GM12878 (cell line): ENCODE data around the gene WDTC1. TPM values are rescaled to one million over a fixed set of nuclear protein-coding genes. Genes with fewer than 3 reads are reported as not detected.

ENCODE experiments used
- ATAC-seq: fragments of 200-7000 bp; cut with Tn5 transposase; 3 replicates; pipeline ENCODE4 v1.9.1; 2020; ENCODE audit warnings: mild to moderate bottlenecking, moderate library complexity
- BruUV-seq: library from RNA; stranded (reverse); fragments of 400-500 nt; replicated peaks from 2 replicates; lab custom pipeline; 2021; lab: Mats Ljungman, UMichigan
- CTCF ChIA-PET: fragments of 300-600 bp; sonication (Branson Sonifier 250); formaldehyde crosslinking; extraction: SDS; loops from one replicate; lab custom pipeline; 2021; ENCODE audit warnings: inconsistent platforms; lab: Yijun Ruan, JAX
- POLR2A ChIA-PET: fragments of 350-600 bp; formaldehyde crosslinking; extraction: SDS; loops from one replicate; lab custom pipeline; 2021; ENCODE audit warnings: inconsistent platforms; lab: Charles Lee
- RAD21 ChIA-PET: fragments of 300-600 bp; sonication (Branson Sonifier 250); formaldehyde crosslinking; loops from one replicate; lab custom pipeline; 2023; ENCODE audit warnings: antibody characterized with exemption; ENCODE audit not compliant: unreplicated experiment; lab: Charles Lee
- SMC1A ChIA-PET: fragments of 300-600 bp; sonication (Branson Sonifier 250); formaldehyde crosslinking; loops from one replicate; lab custom pipeline; 2023; ENCODE audit not compliant: unreplicated experiment, uncharacterized antibody; lab: Charles Lee
- DNase-seq: peaks from one replicate; pipeline ENCODE4 v3.0.0-alpha.2; 2011; ENCODE audit warnings: low read depth, low spot score
- FAIRE-seq: peaks from 3 replicates; lab custom pipeline; 2011; peaks lifted over from hg19 to GRCh38; lab: Jason Lieb, UNC
- H2AFZ ChIP-seq: 2 replicates; pipeline ENCODE4 v1.6.0; 2011; ENCODE audit warnings: low read depth, low read length, control low read depth; ENCODE audit not compliant: control insufficient read depth
- H3K27ac ChIP-seq: 2 replicates; pipeline ENCODE4 v1.5.1; 2011; ENCODE audit warnings: control low read depth; ENCODE audit not compliant: control insufficient read depth, insufficient read depth
- H3K27me3 ChIP-seq, 2 experiments: replicated peaks in 1 of 2; 2 replicates each; pipeline versions ENCODE4 v1.6.0 to v1.6.1; 2011; ENCODE audit warnings: low read length in 1 of 2; ENCODE audit not compliant: control insufficient read depth in 2 of 2, insufficient read depth in 2 of 2
- H3K36me3 ChIP-seq, 2 experiments: 2 replicates each; pipeline ENCODE4 v1.5.1; 2011; ENCODE audit warnings: low read length in 1 of 2; ENCODE audit not compliant: control insufficient read depth in 2 of 2, insufficient read depth in 2 of 2
- H3K4me1 ChIP-seq: 2 replicates; pipeline ENCODE4 v1.6.1; 2011; ENCODE audit warnings: mild to moderate bottlenecking, low read length, moderate library complexity, mixed read lengths; ENCODE audit not compliant: control insufficient read depth, insufficient read depth
- H3K4me2 ChIP-seq: 2 replicates; pipeline ENCODE4 v1.6.0; 2011; ENCODE audit warnings: control low read depth; ENCODE audit not compliant: control insufficient read depth, insufficient read depth
- H3K4me3 ChIP-seq: fragments of 200-600 bp; sonication (generic); 2 replicates; pipeline ENCODE4 v1.5.1; 2016
- H3K79me2 ChIP-seq: 2 replicates; pipeline ENCODE4 v1.6.0; 2011; ENCODE audit warnings: low read length; ENCODE audit not compliant: control insufficient read depth, insufficient read depth
- H3K9ac ChIP-seq: 2 replicates; pipeline ENCODE4 v1.8.0; 2011; ENCODE audit warnings: low read length, control low read depth, mixed read lengths; ENCODE audit not compliant: control insufficient read depth, insufficient read depth
- H3K9me3 ChIP-seq: replicated peaks from 3 replicates; pipeline ENCODE4 v1.5.1; 2011; ENCODE audit warnings: mild to moderate bottlenecking, low read length; ENCODE audit not compliant: control insufficient read depth, insufficient read depth
- H4K20me1 ChIP-seq: 2 replicates; pipeline ENCODE4 v1.6.0; 2011; ENCODE audit not compliant: control insufficient read depth, insufficient read depth
- CHD1 ChIP-seq: IDR thresholded peaks from 2 replicates; pipeline ENCODE4 v1.6.1; 2012; ENCODE audit warnings: low read depth, low read length, improper control_type of control experiment
- E2F8 ChIP-seq: fragments of 450-650 bp; IDR thresholded peaks from 2 replicates; pipeline ENCODE4 v1.6.1; 2018; ENCODE audit warnings: mild to moderate bottlenecking, low read depth, moderate library complexity; ENCODE audit not compliant: partially characterized antibody
- EP300 ChIP-seq, 2 experiments: fragments of 150-350 bp in 1 of 2; IDR thresholded peaks; 2 replicates each; pipeline ENCODE4 v1.6.1; 2011 to 2012; ENCODE audit warnings: low read depth in 2 of 2, low read length in 2 of 2, borderline replicate concordance in 1 of 2, improper control_type of control experiment in 1 of 2, inconsistent platforms in 1 of 2; ENCODE audit not compliant: control insufficient read depth in 1 of 2
- IRF4 ChIP-seq: IDR thresholded peaks from 2 replicates; pipeline ENCODE4 v1.6.1; 2011; ENCODE audit warnings: low read depth, low read length
- POLR2AphosphoS5 ChIP-seq: IDR thresholded peaks from 2 replicates; pipeline ENCODE4 v1.6.1; 2011; ENCODE audit warnings: mild to moderate bottlenecking, low read length, inconsistent platforms
- RCOR1 ChIP-seq: conservative IDR thresholded peaks from 2 replicates; pipeline ENCODE4 v1.6.1; 2012; ENCODE audit warnings: low read depth, low read length, improper control_type of control experiment
- TCF7 ChIP-seq: IDR thresholded peaks from 2 replicates; pipeline ENCODE4 v1.6.1; 2014; ENCODE audit warnings: antibody characterized with exemption, borderline replicate concordance
- ZNF592 ChIP-seq: fragments of 450-650 bp; IDR thresholded peaks from 2 replicates; pipeline ENCODE4 v1.6.1; 2017; ENCODE audit warnings: mild to moderate bottlenecking, moderate library complexity
- ZSCAN29 ChIP-seq: fragments of 450-650 bp; IDR thresholded peaks from 2 replicates; pipeline ENCODE4 v1.6.1; 2017; ENCODE audit warnings: mild to moderate bottlenecking, moderate library complexity
- WGBS: methylation state at CpG from one replicate; pipeline ENCODE4 v1.1.6; 2016; ENCODE audit warnings: low lambda C conversion rate; ENCODE audit not compliant: insufficient replicate concordance, insufficient coverage; ENCODE audit errors: missing lambda C conversion rate; 5-methylcytosine and 5-hydroxymethylcytosine counted together
- in situ Hi-C: fragments of 300-500 bp; cut with MboI; formaldehyde crosslinking; loops from 9 replicates; pipeline ENCODE4 v1.14.3; 2018; ENCODE audit warnings: mixed read lengths
- intact Hi-C: fragments of 100-400 bp; cut with micrococcal nuclease; formaldehyde crosslinking; loops from one replicate; pipeline ENCODE4 v1.14.2; 2022; ENCODE audit not compliant: unreplicated experiment
- polyA plus RNA-seq, 11 experiments: library from polyadenylated mRNA; depleted of rRNA in 4 of 11; unstranded in 6 of 11; stranded (reverse) in 5 of 11; fragments of >200 nt; fragmentation: Nextera tagmentation in 4 of 11; fragmentation: Illumina TruSeq in 1 of 11; extraction: Ambion mirVana in 4 of 11; extraction: Trizol in 1 of 11; gene quantifications; 1 replicate in 1 of 11; 2 replicates in 10 of 11; pipeline versions ENCODE4 v1.2.1 to v1.2.3, GENCODE V29; 2011 to 2016; ENCODE audit warnings: inconsistent platforms in 2 of 11, missing spikeins in 2 of 11, low read depth in 1 of 11
- total RNA-seq, 4 experiments: library from RNA; depleted of rRNA in 3 of 4; stranded (reverse); fragments of >200 nt in 3 of 4; fragmentation: Illumina TruSeq in 1 of 4; extraction: Trizol in 1 of 4; gene quantifications; 2 replicates each; pipeline versions ENCODE4 v1.2.1 to v1.2.3, GENCODE V29; 2013 to 2021
- TF ChIP-seq, protein P1 (sequence below): fragments of 450-650 bp; IDR thresholded peaks from 2 replicates; pipeline ENCODE4 v1.6.1; 2016; ENCODE audit warnings: mild to moderate bottlenecking, moderate library complexity, borderline replicate concordance

The WDTC1 gene
- total and polyA plus RNA-seq, 10 of the 15 experiments (the other 5 are each of a cell fraction or from before 2014, with no cell fraction given) = 0.21 to 28.7 (median 7.6) TPM

DNA sequence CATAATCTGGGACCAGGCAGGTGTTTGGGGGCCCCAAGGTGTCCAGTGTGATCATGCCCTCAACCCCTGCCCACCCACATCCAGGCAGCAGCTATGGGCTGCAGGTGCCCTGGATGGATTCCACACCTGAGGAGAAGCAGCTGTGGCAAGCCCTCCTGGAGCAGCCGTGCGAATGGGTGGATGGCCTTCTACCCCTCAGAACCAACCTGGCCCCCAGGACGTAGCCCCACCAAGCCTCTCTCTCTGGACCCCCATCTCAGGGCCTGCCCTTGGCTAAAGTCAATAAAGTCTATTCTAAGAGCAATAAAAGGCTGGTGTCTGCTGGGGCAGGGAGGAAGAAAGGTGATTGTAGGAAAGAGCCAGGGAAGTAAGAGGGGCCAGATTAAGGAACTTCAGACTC is 119.2 kb downstream of the WDTC1 start (continued):
- TF ChIP-seq ZSCAN29 = no peak
- no peak for TF ChIP-seq CHD1
- no peak for TF ChIP-seq POLR2AphosphoS5
- no peak for TF ChIP-seq RCOR1
- no peak for TF ChIP-seq TCF7
- no peak for TF ChIP-seq EP300 (IDR thresholded peaks at IDR 0.05; ENCODE audit: borderline replicate concordance in 1 of 2, control insufficient read depth in 1 of 2, low read depth in 2 of 2, low read length in 2 of 2)
- TF ChIP-seq E2F8 = no peak

DNA sequence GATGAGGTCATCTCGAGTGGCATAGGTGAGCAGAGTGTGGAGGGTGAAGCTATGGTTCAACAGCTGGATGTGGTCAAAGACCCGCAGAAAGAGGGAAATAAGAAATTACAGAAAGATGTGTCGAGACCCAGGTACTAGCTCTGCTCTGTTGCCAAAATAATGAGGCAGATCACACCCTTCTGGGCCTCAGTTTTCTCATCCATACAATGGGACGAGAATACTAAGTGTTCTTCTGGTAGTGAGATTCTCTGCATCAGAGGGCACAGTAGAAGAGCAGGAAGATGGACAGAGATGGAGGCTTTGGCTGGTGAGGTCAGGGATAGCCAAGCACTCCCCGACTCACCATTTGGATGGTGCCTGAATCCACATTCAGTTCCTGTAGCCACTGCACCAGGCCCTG is 121.3 kb downstream of the WDTC1 start:
- no peaks in the 10 kb centered on the region for H3K36me3 ChIP-seq
- no peaks in the 10 kb centered on the region; a peak in 1 of 4 replicates for H3K27me3 ChIP-seq
- FAIRE-seq (no peak), DNase-seq (no peak), ATAC-seq (no peak)
- no peaks in the 10 kb centered on the region for H3K9me3 ChIP-seq
- no peak overlapping the region for H3K4me3 ChIP-seq
- RAD21 ChIA-PET = interaction anchor here (1.1 to 3.1 kb wide), 4 partner anchors 32 to 256 kb away, joined by 3 to 16 read pairs (median 6); partner anchors contain the start of gene GPR3
- no peak overlapping the region for H3K4me2 ChIP-seq
- H3K9ac ChIP-seq = no peak overlapping the region
- POLR2A ChIA-PET = no interaction called here
- intact Hi-C loops = no loop called here
- H2AFZ ChIP-seq = no peak overlapping the region
- WGBS = 58% methylated on average over 5 of the region's 5 CpGs
- SMC1A ChIA-PET = interaction anchor here (1.3 to 2.0 kb wide), 4 partner anchors 9 to 36 kb away, joined by 3 to 5 read pairs (median 4); no protein-coding TSS in a partner anchor
- CTCF ChIA-PET = interaction anchor here (0.7 to 8.7 kb wide), 7 partner anchors 11 to 57 kb away, joined by 3 to 126 read pairs (median 14); partner anchors contain the start of genes GPR3, MAP3K6 and SYTL1
- H4K20me1 ChIP-seq = no peaks in the 10 kb centered on the region
- H3K4me1 ChIP-seq = peaks cover 13% of the 10 kb centered on the region
- BruUV-seq = no TSS peak
- in situ Hi-C loops = no loop called here
- H3K79me2 ChIP-seq = no peaks in the 10 kb centered on the region
- H3K27ac ChIP-seq = no peak overlapping the region
- TF ChIP-seq ZNF592 (no peak), IRF4 (no peak)
- TF ChIP-seq, protein P1, sequence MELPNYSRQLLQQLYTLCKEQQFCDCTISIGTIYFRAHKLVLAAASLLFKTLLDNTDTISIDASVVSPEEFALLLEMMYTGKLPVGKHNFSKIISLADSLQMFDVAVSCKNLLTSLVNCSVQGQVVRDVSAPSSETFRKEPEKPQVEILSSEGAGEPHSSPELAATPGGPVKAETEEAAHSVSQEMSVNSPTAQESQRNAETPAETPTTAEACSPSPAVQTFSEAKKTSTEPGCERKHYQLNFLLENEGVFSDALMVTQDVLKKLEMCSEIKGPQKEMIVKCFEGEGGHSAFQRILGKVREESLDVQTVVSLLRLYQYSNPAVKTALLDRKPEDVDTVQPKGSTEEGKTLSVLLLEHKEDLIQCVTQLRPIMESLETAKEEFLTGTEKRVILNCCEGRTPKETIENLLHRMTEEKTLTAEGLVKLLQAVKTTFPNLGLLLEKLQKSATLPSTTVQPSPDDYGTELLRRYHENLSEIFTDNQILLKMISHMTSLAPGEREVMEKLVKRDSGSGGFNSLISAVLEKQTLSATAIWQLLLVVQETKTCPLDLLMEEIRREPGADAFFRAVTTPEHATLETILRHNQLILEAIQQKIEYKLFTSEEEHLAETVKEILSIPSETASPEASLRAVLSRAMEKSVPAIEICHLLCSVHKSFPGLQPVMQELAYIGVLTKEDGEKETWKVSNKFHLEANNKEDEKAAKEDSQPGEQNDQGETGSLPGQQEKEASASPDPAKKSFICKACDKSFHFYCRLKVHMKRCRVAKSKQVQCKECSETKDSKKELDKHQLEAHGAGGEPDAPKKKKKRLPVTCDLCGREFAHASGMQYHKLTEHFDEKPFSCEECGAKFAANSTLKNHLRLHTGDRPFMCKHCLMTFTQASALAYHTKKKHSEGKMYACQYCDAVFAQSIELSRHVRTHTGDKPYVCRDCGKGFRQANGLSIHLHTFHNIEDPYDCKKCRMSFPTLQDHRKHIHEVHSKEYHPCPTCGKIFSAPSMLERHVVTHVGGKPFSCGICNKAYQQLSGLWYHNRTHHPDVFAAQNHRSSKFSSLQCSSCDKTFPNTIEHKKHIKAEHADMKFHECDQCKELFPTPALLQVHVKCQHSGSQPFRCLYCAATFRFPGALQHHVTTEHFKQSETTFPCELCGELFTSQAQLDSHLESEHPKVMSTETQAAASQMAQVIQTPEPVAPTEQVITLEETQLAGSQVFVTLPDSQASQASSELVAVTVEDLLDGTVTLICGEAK = no peak
